GM19239 (cell line): Measurements from ENCODE around the gene SPAG9.
A peak's percentile ranks its signal among the peaks of the same experiment; 100 is the strongest.
"Not testable (repeated sequence)": the region's sequence is repeated elsewhere in the genome, so short reads cannot be mapped to it uniquely, and the experiment has no call there.

Source experiments
- DNase-seq: peaks from one replicate; pipeline ENCODE4 v3.0.0; 2011; ENCODE audit warnings: low spot score; ENCODE audit not compliant: insufficient read length
- FAIRE-seq: peaks from 2 replicates; lab custom pipeline; 2011; peaks lifted over from hg19 to GRCh38; lab: Jason Lieb, UNC

SPAG9 gene

GRCh38 chr17:51135956-51136355, 15.3 kb upstream of the SPAG9 start:
- DNase-seq: no peak
- FAIRE-seq: no peak

- DNase-seq (no peak), FAIRE-seq (no peak)
Measured at GRCh38 chr17:51133365-51133764, 12.7 kb upstream of the SPAG9 start.

- DNase-seq: no peak
- FAIRE-seq: no peak
Measured at GRCh38 chr17:51132964-51133319, 12.3 kb upstream of the SPAG9 start.

GRCh38 chr17:51128076-51128475, 7.4 kb upstream of the SPAG9 start:
- no peak for FAIRE-seq

GRCh38 chr17:51124640-51125503, 4.2 kb upstream of the SPAG9 start:
- FAIRE-seq: no peak
- DNase-seq: no peak

More at GRCh38 chr17:51128076-51128475, 7.4 kb upstream of the SPAG9 start:
- no peak for DNase-seq

- FAIRE-seq, DNase-seq: not testable (repeated sequence)
Measured at GRCh38 chr17:51122473-51123115, 1.9 kb upstream of the SPAG9 start.

GRCh38 chr17:51121620-51122472, 1.2 kb upstream of the SPAG9 start:
- peak; percentile 75 for FAIRE-seq

GRCh38 chr17:51120357-51120738, 320 bp downstream of the SPAG9 start:
- no peak for FAIRE-seq

More at GRCh38 chr17:51121620-51122472, 1.2 kb upstream of the SPAG9 start:
- peak; percentile 34 for DNase-seq

GRCh38 chr17:51119415-51120356, 982 bp downstream of the SPAG9 start:
- DNase-seq (peak; percentile 23), FAIRE-seq (no peak)

More at GRCh38 chr17:51120357-51120738, 320 bp downstream of the SPAG9 start:
- peak; percentile 59 for DNase-seq

- FAIRE-seq: no peak
- no peak for DNase-seq
Measured at GRCh38 chr17:51118330-51119195, 2.1 kb downstream of the SPAG9 start.

GRCh38 chr17:51115179-51115578, 5.5 kb downstream of the SPAG9 start:
- DNase-seq (no peak), FAIRE-seq (no peak)

- DNase-seq, FAIRE-seq: not testable (repeated sequence)
Measured at GRCh38 chr17:51112303-51113222, 8.1 kb downstream of the SPAG9 start.

GRCh38 chr17:51107778-51108177, 12.9 kb downstream of the SPAG9 start:
- FAIRE-seq (no peak), DNase-seq (no peak)

GRCh38 chr17:51103451-51103850, 17.2 kb downstream of the SPAG9 start:
- no peak for FAIRE-seq
- no peak for DNase-seq

- no peak for FAIRE-seq
- no peak for DNase-seq
Measured at GRCh38 chr17:51103050-51103449, 17.6 kb downstream of the SPAG9 start.

GRCh38 chr17:51097708-51098446, 22.8 kb downstream of the SPAG9 start:
- FAIRE-seq (no peak), DNase-seq (no peak)

- DNase-seq (no peak), FAIRE-seq (no peak)
Measured at GRCh38 chr17:51091635-51092034, 29.0 kb downstream of the SPAG9 start.
